K562 (cell line): ENCODE measurements around the gene TANGO6. TPM values are rescaled to one million over a fixed set of nuclear protein-coding genes. Genes with fewer than 3 reads are reported as not detected.

ENCODE experiments used
- BCL6 ChIP-seq: fragments of 250-450 bp; sonication (Bioruptor Pico); IDR thresholded peaks from 2 replicates; pipeline ENCODE4 v1.4.0; 2020
- FUS ChIP-seq: fragments of 200-400 bp; formaldehyde crosslinking; optimal IDR thresholded peaks from 2 replicates; pipeline ENCODE3; 2017; ENCODE audit warnings: low read depth, low read length
- GATAD2A ChIP-seq: fragments of 450-650 bp; IDR thresholded peaks from 2 replicates; pipeline ENCODE4 v1.6.1; 2017
- MAZ ChIP-seq, 2 experiments: fragments of 450-650 bp in 1 of 2; sonication (generic) in 1 of 2; formaldehyde crosslinking; IDR thresholded peaks in 1 of 2; conservative IDR thresholded peaks in 1 of 2; 2 replicates each; pipeline versions ENCODE4 v1.4.0 to v1.5.0; 2020; ENCODE audit warnings: mild to moderate bottlenecking in 1 of 2, missing genetic modification reagents in 1 of 2
- MTA3 ChIP-seq: fragments of 450-650 bp; formaldehyde crosslinking; IDR thresholded peaks from 2 replicates; pipeline ENCODE4 v1.6.1; 2017; ENCODE audit warnings: mild to moderate bottlenecking, borderline replicate concordance
- MYBL2 ChIP-seq, 2 experiments: fragments of 450-650 bp in 1 of 2; sonication (generic) in 1 of 2; formaldehyde crosslinking in 1 of 2; IDR thresholded peaks; 2 replicates each; pipeline versions ENCODE4 v1.6.1 to v1.8.1; 2017 to 2022; ENCODE audit warnings: borderline replicate concordance in 1 of 2, inconsistent platforms in 1 of 2, low read depth in 1 of 2, mild to moderate bottlenecking in 1 of 2, missing genetic modification reagents in 1 of 2, moderate library complexity in 1 of 2
- NFE2 ChIP-seq: IDR thresholded peaks from 2 replicates; pipeline ENCODE4 v1.6.1; 2014; ENCODE audit warnings: antibody characterized with exemption, low read depth
- POLR2A ChIP-seq: fragments of 450-650 bp; conservative IDR thresholded peaks from 2 replicates; pipeline ENCODE4 v1.6.1; 2016
- SRSF3 ChIP-seq: fragments of 200-400 bp; formaldehyde crosslinking; IDR thresholded peaks from 2 replicates; pipeline ENCODE4 v1.6.1; 2016; ENCODE audit warnings: mild to moderate bottlenecking, low read length, moderate library complexity; ENCODE audit not compliant: insufficient read depth
- SUPT5H ChIP-seq: fragments of 450-650 bp; IDR thresholded peaks from 2 replicates; pipeline ENCODE4 v1.6.1; 2016
- THRAP3 ChIP-seq: fragments of 450-650 bp; IDR thresholded peaks from 2 replicates; pipeline ENCODE4 v1.6.1; 2016; ENCODE audit warnings: mild to moderate bottlenecking, inconsistent platforms, borderline replicate concordance
- polyA plus RNA-seq, 8 experiments: library from polyadenylated mRNA; depleted of rRNA in 4 of 8; stranded (reverse) in 5 of 8; unstranded in 3 of 8; fragments of >200 nt; fragmentation: Nextera tagmentation in 2 of 8; fragmentation: Illumina TruSeq in 1 of 8; extraction: Ambion mirVana in 2 of 8; extraction: Trizol in 1 of 8; gene quantifications; 2 replicates each; pipeline versions ENCODE4 v1.2.1 to v1.2.3, GENCODE V29; 2011 to 2014; ENCODE audit warnings: inconsistent platforms in 1 of 8, missing spikeins in 1 of 8
- total RNA-seq, 7 experiments: library from RNA; depleted of rRNA in 6 of 7; stranded (reverse); fragments of >200 nt in 6 of 7; fragmentation: Illumina TruSeq in 2 of 7; extraction: Trizol in 2 of 7; gene quantifications; 2 replicates each; pipeline versions ENCODE4 v1.2.1 to v1.2.3, GENCODE V29; 2011 to 2021; ENCODE audit warnings: low replicate concordance in 1 of 7
- TF ChIP-seq, protein P1 (sequence below), 2 experiments: fragments of 450-650 bp in 1 of 2; sonication (generic) in 1 of 2; formaldehyde crosslinking in 1 of 2; IDR thresholded peaks; 2 replicates each; pipeline versions ENCODE4 v1.7.1 to v1.9.0; 2016 to 2022; ENCODE audit warnings: inconsistent platforms in 1 of 2, mild to moderate bottlenecking in 1 of 2, missing genetic modification reagents in 1 of 2
- TF ChIP-seq, protein P2 (sequence below): fragments of 450-650 bp; IDR thresholded peaks from 2 replicates; pipeline ENCODE4 v1.6.1; 2016; ENCODE audit warnings: mild to moderate bottlenecking
- TF ChIP-seq, protein P3 (sequence below): sonication (generic); formaldehyde crosslinking; IDR thresholded peaks from 2 replicates; pipeline ENCODE4 v1.8.1; 2023; ENCODE audit warnings: mild to moderate bottlenecking, missing genetic modification reagents

Gene TANGO6
- total and polyA plus RNA-seq, 9 of the 15 experiments (the other 6 are each of a cell fraction or from before 2014, with no cell fraction given): 1.6 to 15.2 (median 9.6) TPM

DNA sequence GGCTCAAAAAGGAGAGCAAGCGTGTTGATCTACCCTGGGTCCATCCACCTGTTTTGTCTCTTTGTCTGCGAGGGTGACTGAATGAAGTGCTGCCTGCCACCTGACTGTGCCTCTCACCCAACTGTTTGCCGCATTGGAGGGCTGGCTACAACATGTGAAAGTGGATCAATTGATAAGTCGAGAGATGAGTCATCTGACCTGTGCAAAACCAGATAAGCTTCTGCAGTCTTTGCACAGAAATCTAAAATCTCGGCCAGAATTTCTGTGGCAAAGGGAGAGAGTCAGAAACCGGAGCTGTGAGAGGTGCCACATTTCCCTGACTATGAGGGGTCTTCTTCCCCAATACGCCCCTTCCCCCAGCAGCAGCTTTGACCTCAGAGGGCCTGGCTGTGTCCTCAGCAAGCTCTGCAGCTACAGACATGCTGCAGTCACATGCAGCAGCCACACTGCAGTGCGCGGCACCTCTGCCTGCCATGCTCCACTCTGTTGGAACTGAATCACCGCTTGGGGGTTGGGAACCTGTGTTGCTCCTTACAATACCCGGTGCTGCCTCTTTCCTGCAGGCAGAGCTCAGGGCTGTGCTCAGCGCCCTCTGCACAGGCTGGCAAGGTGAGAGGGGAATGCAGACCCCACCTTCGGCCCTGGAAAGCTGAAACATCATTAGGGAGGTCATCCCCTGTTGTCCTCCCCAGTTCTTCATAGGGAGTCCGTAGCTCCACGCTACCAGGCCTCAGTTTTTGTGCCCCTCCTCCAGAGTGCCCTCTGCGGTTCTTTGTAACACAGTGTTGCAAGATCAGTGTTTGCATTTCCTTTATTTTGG, 246.0 kb downstream of the TANGO6 start (continued):
- TF ChIP-seq, protein P1, sequence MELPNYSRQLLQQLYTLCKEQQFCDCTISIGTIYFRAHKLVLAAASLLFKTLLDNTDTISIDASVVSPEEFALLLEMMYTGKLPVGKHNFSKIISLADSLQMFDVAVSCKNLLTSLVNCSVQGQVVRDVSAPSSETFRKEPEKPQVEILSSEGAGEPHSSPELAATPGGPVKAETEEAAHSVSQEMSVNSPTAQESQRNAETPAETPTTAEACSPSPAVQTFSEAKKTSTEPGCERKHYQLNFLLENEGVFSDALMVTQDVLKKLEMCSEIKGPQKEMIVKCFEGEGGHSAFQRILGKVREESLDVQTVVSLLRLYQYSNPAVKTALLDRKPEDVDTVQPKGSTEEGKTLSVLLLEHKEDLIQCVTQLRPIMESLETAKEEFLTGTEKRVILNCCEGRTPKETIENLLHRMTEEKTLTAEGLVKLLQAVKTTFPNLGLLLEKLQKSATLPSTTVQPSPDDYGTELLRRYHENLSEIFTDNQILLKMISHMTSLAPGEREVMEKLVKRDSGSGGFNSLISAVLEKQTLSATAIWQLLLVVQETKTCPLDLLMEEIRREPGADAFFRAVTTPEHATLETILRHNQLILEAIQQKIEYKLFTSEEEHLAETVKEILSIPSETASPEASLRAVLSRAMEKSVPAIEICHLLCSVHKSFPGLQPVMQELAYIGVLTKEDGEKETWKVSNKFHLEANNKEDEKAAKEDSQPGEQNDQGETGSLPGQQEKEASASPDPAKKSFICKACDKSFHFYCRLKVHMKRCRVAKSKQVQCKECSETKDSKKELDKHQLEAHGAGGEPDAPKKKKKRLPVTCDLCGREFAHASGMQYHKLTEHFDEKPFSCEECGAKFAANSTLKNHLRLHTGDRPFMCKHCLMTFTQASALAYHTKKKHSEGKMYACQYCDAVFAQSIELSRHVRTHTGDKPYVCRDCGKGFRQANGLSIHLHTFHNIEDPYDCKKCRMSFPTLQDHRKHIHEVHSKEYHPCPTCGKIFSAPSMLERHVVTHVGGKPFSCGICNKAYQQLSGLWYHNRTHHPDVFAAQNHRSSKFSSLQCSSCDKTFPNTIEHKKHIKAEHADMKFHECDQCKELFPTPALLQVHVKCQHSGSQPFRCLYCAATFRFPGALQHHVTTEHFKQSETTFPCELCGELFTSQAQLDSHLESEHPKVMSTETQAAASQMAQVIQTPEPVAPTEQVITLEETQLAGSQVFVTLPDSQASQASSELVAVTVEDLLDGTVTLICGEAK (IDR thresholded peaks at IDR 0.05): no peak
- TF ChIP-seq, protein P1 (CRISPR knock-in tag; IDR thresholded peaks at IDR 0.05): no peak
- TF ChIP-seq MTA3 (no peak), THRAP3 (no peak), BCL6 (CRISPR knock-in tag) (no peak), NFE2 (0 out of 2 replicates have a peak, but pooled peaks have one; percentile 36), POLR2A (no peak), GATAD2A (no peak), MAZ (CRISPR knock-in tag; conservative IDR thresholded peaks at IDR 0.05 in 1 of 2, IDR thresholded peaks at IDR 0.05 in 1 of 2) (no peak), MYBL2 (IDR thresholded peaks at IDR 0.05; ENCODE audit: low read depth) (no peak), MYBL2 (CRISPR knock-in tag; IDR thresholded peaks at IDR 0.05; ENCODE audit: borderline replicate concordance) (no peak), FUS (no peak), SUPT5H (no peak), SRSF3 (no peak)
- TF ChIP-seq, protein P2, sequence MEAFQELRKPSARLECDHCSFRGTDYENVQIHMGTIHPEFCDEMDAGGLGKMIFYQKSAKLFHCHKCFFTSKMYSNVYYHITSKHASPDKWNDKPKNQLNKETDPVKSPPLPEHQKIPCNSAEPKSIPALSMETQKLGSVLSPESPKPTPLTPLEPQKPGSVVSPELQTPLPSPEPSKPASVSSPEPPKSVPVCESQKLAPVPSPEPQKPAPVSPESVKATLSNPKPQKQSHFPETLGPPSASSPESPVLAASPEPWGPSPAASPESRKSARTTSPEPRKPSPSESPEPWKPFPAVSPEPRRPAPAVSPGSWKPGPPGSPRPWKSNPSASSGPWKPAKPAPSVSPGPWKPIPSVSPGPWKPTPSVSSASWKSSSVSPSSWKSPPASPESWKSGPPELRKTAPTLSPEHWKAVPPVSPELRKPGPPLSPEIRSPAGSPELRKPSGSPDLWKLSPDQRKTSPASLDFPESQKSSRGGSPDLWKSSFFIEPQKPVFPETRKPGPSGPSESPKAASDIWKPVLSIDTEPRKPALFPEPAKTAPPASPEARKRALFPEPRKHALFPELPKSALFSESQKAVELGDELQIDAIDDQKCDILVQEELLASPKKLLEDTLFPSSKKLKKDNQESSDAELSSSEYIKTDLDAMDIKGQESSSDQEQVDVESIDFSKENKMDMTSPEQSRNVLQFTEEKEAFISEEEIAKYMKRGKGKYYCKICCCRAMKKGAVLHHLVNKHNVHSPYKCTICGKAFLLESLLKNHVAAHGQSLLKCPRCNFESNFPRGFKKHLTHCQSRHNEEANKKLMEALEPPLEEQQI: no peak
- TF ChIP-seq, protein P3, sequence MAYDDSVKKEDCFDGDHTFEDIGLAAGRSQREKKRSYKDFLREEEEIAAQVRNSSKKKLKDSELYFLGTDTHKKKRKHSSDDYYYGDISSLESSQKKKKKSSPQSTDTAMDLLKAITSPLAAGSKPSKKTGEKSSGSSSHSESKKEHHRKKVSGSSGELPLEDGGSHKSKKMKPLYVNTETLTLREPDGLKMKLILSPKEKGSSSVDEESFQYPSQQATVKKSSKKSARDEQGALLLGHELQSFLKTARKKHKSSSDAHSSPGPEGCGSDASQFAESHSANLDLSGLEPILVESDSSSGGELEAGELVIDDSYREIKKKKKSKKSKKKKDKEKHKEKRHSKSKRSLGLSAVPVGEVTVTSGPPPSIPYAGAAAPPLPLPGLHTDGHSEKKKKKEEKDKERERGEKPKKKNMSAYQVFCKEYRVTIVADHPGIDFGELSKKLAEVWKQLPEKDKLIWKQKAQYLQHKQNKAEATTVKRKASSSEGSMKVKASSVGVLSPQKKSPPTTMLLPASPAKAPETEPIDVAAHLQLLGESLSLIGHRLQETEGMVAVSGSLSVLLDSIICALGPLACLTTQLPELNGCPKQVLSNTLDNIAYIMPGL: no peak
